ENCODE measurements around the gene GLDN. TPM values are rescaled to one million over a fixed set of nuclear protein-coding genes. Genes with fewer than 3 reads are reported as not detected.

The GLDN gene
- total RNA-seq, 3 donors from 2014 or later (not counting 1 experiment from before 2014, with no cell fraction given) = not detected

- Mint-ChIP-seq H3K36me3 (no peaks in the 10 kb centered on the region), H3K27me3 (ENCODE audit: low read depth in 2 of 2) (peaks cover 5 to 10% of the 10 kb centered on the region in 2 donors), H3K4me1 (peaks cover 0 to 7% of the 10 kb centered on the region in 2 donors), H3K27ac (no peak overlapping the region), H3K4me3 (no peak overlapping the region), H3K9me3 (peaks cover 0 to 2% of the 10 kb centered on the region in 2 donors)
- no peaks in the 10 kb centered on the region for H3K4me1 ChIP-seq (ENCODE audit: control insufficient read depth, insufficient read depth, low read length)
- H3K4me3 ChIP-seq (ENCODE audit: low read length) = no peak overlapping the region
- no peaks in the 10 kb centered on the region for H3K27me3 ChIP-seq (ENCODE audit: control insufficient read depth, insufficient read depth, low read length)
- intact Hi-C loops (cut with micrococcal nuclease) = no loop called here
- WGBS (ENCODE audit: insufficient coverage) = 89% methylated on average over 12 of the region's 15 CpGs
- TF ChIP-seq, protein P1, sequence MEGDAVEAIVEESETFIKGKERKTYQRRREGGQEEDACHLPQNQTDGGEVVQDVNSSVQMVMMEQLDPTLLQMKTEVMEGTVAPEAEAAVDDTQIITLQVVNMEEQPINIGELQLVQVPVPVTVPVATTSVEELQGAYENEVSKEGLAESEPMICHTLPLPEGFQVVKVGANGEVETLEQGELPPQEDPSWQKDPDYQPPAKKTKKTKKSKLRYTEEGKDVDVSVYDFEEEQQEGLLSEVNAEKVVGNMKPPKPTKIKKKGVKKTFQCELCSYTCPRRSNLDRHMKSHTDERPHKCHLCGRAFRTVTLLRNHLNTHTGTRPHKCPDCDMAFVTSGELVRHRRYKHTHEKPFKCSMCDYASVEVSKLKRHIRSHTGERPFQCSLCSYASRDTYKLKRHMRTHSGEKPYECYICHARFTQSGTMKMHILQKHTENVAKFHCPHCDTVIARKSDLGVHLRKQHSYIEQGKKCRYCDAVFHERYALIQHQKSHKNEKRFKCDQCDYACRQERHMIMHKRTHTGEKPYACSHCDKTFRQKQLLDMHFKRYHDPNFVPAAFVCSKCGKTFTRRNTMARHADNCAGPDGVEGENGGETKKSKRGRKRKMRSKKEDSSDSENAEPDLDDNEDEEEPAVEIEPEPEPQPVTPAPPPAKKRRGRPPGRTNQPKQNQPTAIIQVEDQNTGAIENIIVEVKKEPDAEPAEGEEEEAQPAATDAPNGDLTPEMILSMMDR (IDR thresholded peaks at IDR 0.05) = no peak
- no peaks in the 10 kb centered on the region for H3K36me3 ChIP-seq (ENCODE audit: control insufficient read depth, insufficient read depth, low read length)
- ATAC-seq (no peak), DNase-seq (no peak)
- no peak overlapping the region for H3K27ac ChIP-seq (ENCODE audit: low read length)
- no peaks in the 10 kb centered on the region for H3K9me3 ChIP-seq (ENCODE audit: control insufficient read depth, insufficient read depth, low read length)
Observed at GRCh38 chr15:51377038-51377786, 35.8 kb downstream of the GLDN start.

DNA sequence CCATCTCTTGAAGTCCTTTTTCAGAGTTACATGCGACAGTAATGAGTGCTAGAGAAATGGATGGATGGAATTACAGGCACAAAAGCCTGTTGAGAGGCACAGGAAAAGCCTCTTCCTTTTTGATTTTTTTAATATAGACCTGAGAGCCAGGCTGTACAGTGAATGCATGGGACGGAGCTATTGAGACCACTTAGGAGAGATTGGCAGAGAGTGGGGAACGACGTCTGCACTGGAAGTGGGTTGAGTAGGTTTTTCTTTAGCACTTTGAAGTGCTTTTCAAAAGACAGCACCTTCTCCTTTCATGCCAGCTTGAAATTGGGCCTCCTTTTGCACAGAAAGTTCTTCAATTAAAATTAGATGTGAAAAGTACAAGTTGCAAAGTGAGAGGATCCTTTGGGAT, 37.0 kb downstream of the GLDN start:
- H3K27me3 Mint-ChIP-seq (ENCODE audit: low read depth in 2 of 2) = peaks cover 13 to 14% of the 10 kb centered on the region in 2 donors
- no peak overlapping the region for H3K27ac Mint-ChIP-seq
- 80% methylated on average over 4 of the region's 4 CpGs for WGBS (ENCODE audit: insufficient coverage)
- peaks cover 0 to 2% of the 10 kb centered on the region in 2 donors for H3K9me3 Mint-ChIP-seq
- intact Hi-C loops (cut with micrococcal nuclease) = no loop called here
- H3K4me3 ChIP-seq (ENCODE audit: low read length) = no peak overlapping the region
- DNase-seq = no peak
- H3K36me3 ChIP-seq (ENCODE audit: control insufficient read depth, insufficient read depth, low read length) = no peaks in the 10 kb centered on the region
- H3K36me3 Mint-ChIP-seq = no peaks in the 10 kb centered on the region
- H3K4me3 Mint-ChIP-seq = no peak overlapping the region
- no peaks in the 10 kb centered on the region for H3K9me3 ChIP-seq (ENCODE audit: control insufficient read depth, insufficient read depth, low read length)
- TF ChIP-seq, protein P1 (IDR thresholded peaks at IDR 0.05) = no peak
- H3K27me3 ChIP-seq (ENCODE audit: control insufficient read depth, insufficient read depth, low read length) = no peaks in the 10 kb centered on the region
- no peaks in the 10 kb centered on the region for H3K4me1 ChIP-seq (ENCODE audit: control insufficient read depth, insufficient read depth, low read length)
- no peak for ATAC-seq
- no peak overlapping the region for H3K27ac ChIP-seq (ENCODE audit: low read length)
- H3K4me1 Mint-ChIP-seq = peaks cover 0 to 7% of the 10 kb centered on the region in 2 donors

GRCh38 chr15:51379390-51379789, 37.9 kb downstream of the GLDN start:
- Histone ChIP-seq H3K9me3 (ENCODE audit: control insufficient read depth, insufficient read depth, low read length) (no peaks in the 10 kb centered on the region), H3K27ac (ENCODE audit: low read length) (no peak overlapping the region), H3K27me3 (ENCODE audit: control insufficient read depth, insufficient read depth, low read length) (no peaks in the 10 kb centered on the region), H3K36me3 (ENCODE audit: control insufficient read depth, insufficient read depth, low read length) (no peaks in the 10 kb centered on the region), H3K4me3 (ENCODE audit: low read length) (no peak overlapping the region), H3K4me1 (ENCODE audit: control insufficient read depth, insufficient read depth, low read length) (no peaks in the 10 kb centered on the region)
- Mint-ChIP-seq H3K9me3 (peaks cover 0 to 2% of the 10 kb centered on the region in 2 donors), H3K4me3 (no peak overlapping the region), H3K4me1 (peaks cover 0 to 7% of the 10 kb centered on the region in 2 donors), H3K36me3 (no peaks in the 10 kb centered on the region), H3K27ac (no peak overlapping the region), H3K27me3 (ENCODE audit: low read depth in 2 of 2) (peaks cover 13 to 14% of the 10 kb centered on the region in 2 donors)
- 89% methylated on average over 3 of the region's 4 CpGs for WGBS (ENCODE audit: insufficient coverage)
- no peak for DNase-seq
- intact Hi-C loops (cut with micrococcal nuclease) = no loop called here
- TF ChIP-seq, protein P1 (IDR thresholded peaks at IDR 0.05) = no peak
- no peak for ATAC-seq
